HepG2 (cell line): Measurements from ENCODE around the gene BCL2L1. TPM values are rescaled to one million over a fixed set of nuclear protein-coding genes. Genes with fewer than 3 reads are reported as not detected.
A peak's percentile ranks its signal among the peaks of the same experiment; 100 is the strongest.

ENCODE experiments used
- ATAC-seq: fragments of 200-7000 bp; cut with Tn5 transposase; 3 replicates; pipeline ENCODE4 v1.9.1; 2020; ENCODE audit warnings: mild to moderate bottlenecking, moderate library complexity
- BruUV-seq: library from RNA; stranded (reverse); fragments of 400-500 nt; replicated peaks from 2 replicates; lab custom pipeline; 2021; lab: Mats Ljungman, UMichigan
- CTCF ChIA-PET: fragments of 300-600 bp; formaldehyde crosslinking; extraction: SDS; loops from one replicate; lab custom pipeline; 2021; ENCODE audit warnings: low total read pairs, inconsistent platforms, low intra/inter-chr PET ratio; lab: Yijun Ruan, JAX
- POLR2A ChIA-PET: fragments of 350-600 bp; sonication (Branson Sonifier 250); formaldehyde crosslinking; loops from one replicate; lab custom pipeline; 2020; ENCODE audit warnings: antibody characterized with exemption, inconsistent platforms; lab: Yijun Ruan, JAX
- DNase-seq: peaks from one replicate; pipeline ENCODE4 v3.0.0-alpha.2; 2015; ENCODE audit warnings: low spot score
- FAIRE-seq: peaks from 3 replicates; lab custom pipeline; 2011; peaks lifted over from hg19 to GRCh38; lab: Jason Lieb, UNC
- H2AFZ ChIP-seq: one replicate; pipeline ENCODE4 v1.6.1; 2011; ENCODE audit warnings: low read length, inconsistent platforms
- H3K27ac ChIP-seq: fragments of 300-600 bp; 3 replicates; pipeline ENCODE4 v1.8.0; 2011; ENCODE audit warnings: mixed run types, mild to moderate bottlenecking, mixed read lengths, low read length, inconsistent platforms; ENCODE audit not compliant: insufficient read depth; ENCODE audit errors: extremely low read length
- H3K27me3 ChIP-seq, 2 experiments: fragments of 200-600 bp in 1 of 2; 2 replicates in 1 of 2; 3 replicates in 1 of 2; pipeline versions ENCODE4 v1.6.0 to v1.8.0; 2011; ENCODE audit warnings: low read length in 2 of 2, mild to moderate bottlenecking in 2 of 2, moderate library complexity in 2 of 2, inconsistent platforms in 1 of 2; ENCODE audit not compliant: insufficient read depth in 2 of 2, control insufficient read depth in 1 of 2
- H3K36me3 ChIP-seq, 2 experiments: fragments of 200-600 bp in 1 of 2; replicated peaks in 1 of 2; 2 replicates in 1 of 2; 3 replicates in 1 of 2; pipeline versions ENCODE4 v1.5.1 to v1.8.0; 2011; ENCODE audit warnings: low read length in 2 of 2, inconsistent platforms in 1 of 2; ENCODE audit not compliant: insufficient read depth in 2 of 2, control insufficient read depth in 1 of 2
- H3K4me1 ChIP-seq: 2 replicates; pipeline ENCODE4 v1.5.1; 2012; ENCODE audit warnings: low read length, inconsistent platforms; ENCODE audit not compliant: insufficient read depth
- H3K4me2 ChIP-seq: 2 replicates; pipeline ENCODE4 v1.6.0; 2011; ENCODE audit warnings: low read depth, low read length, inconsistent platforms
- H3K4me3 ChIP-seq, 3 experiments: fragments of 200-600 bp in 1 of 3; sonication (generic), shearing (Covaris generic) in 1 of 3; replicated peaks in 1 of 3; 2 replicates each; pipeline ENCODE4 v1.5.1; 2011 to 2016; ENCODE audit warnings: low read length in 3 of 3, inconsistent platforms in 2 of 3, low read depth in 2 of 3, mild to moderate bottlenecking in 2 of 3, control low read depth in 1 of 3, mixed read lengths in 1 of 3; ENCODE audit not compliant: insufficient read depth in 1 of 3
- H3K79me2 ChIP-seq: one replicate; pipeline ENCODE4 v1.6.1; 2011; ENCODE audit warnings: low read length, inconsistent platforms; ENCODE audit not compliant: insufficient read depth
- H3K9ac ChIP-seq: 2 replicates; pipeline ENCODE4 v1.6.0; 2011; ENCODE audit warnings: mild to moderate bottlenecking, low read depth, low read length, inconsistent platforms; ENCODE audit not compliant: insufficient read depth
- H3K9me3 ChIP-seq: 2 replicates; pipeline ENCODE4 v1.5.1; 2012; ENCODE audit warnings: mild to moderate bottlenecking, low read length
- H4K20me1 ChIP-seq: 2 replicates; pipeline ENCODE4 v1.6.0; 2011; ENCODE audit warnings: inconsistent platforms, mild to moderate bottlenecking, low read length, moderate library complexity; ENCODE audit not compliant: insufficient read depth
- BRF2 ChIP-seq: sonication (generic); formaldehyde crosslinking; IDR thresholded peaks from 2 replicates; pipeline ENCODE4 v1.8.1; 2022; ENCODE audit warnings: mild to moderate bottlenecking, missing genetic modification reagents
- CSRNP1 ChIP-seq: sonication (generic); formaldehyde crosslinking; IDR thresholded peaks from 2 replicates; pipeline ENCODE4 v1.8.1; 2023; ENCODE audit warnings: mild to moderate bottlenecking, missing genetic modification reagents
- DBP ChIP-seq: sonication (generic); formaldehyde crosslinking; IDR thresholded peaks from 2 replicates; pipeline ENCODE4 v1.4.0; 2020; ENCODE audit warnings: missing genetic modification reagents; ENCODE audit errors: not compliant biosample characterization
- FOXM1 ChIP-seq: sonication (generic); formaldehyde crosslinking; IDR thresholded peaks from 2 replicates; pipeline ENCODE4 v1.5.0; 2020; ENCODE audit warnings: missing genetic modification reagents
- HNF1A ChIP-seq, 2 experiments: sonication (generic) in 1 of 2; formaldehyde crosslinking in 1 of 2; IDR thresholded peaks; 2 replicates each; pipeline versions ENCODE4 v1.4.0 to v1.6.1; 2016 to 2020; ENCODE audit warnings: borderline replicate concordance in 1 of 2, low read depth in 1 of 2, mild to moderate bottlenecking in 1 of 2, missing genetic modification reagents in 1 of 2
- RARA ChIP-seq: IDR thresholded peaks from 2 replicates; pipeline ENCODE4 v1.6.1; 2016; ENCODE audit warnings: missing genetic modification reagents, missing compliant biosample characterization
- RELA ChIP-seq: sonication (generic); formaldehyde crosslinking; IDR thresholded peaks from 2 replicates; pipeline ENCODE4 v1.4.0; 2020; ENCODE audit warnings: missing genetic modification reagents
- ZNF512B ChIP-seq: sonication (generic); formaldehyde crosslinking; IDR thresholded peaks from 2 replicates; pipeline ENCODE4 v1.5.1; 2020; ENCODE audit warnings: missing genetic modification reagents, mild to moderate bottlenecking, borderline replicate concordance
- ZNF619 ChIP-seq: sonication (generic); formaldehyde crosslinking; IDR thresholded peaks from 2 replicates; pipeline ENCODE4 v1.4.0; 2020; ENCODE audit warnings: mild to moderate bottlenecking, missing genetic modification reagents
- ZSCAN20 ChIP-seq: sonication (generic); formaldehyde crosslinking; IDR thresholded peaks from 2 replicates; pipeline ENCODE4 v1.4.0; 2020; ENCODE audit warnings: missing genetic modification reagents, mild to moderate bottlenecking, borderline replicate concordance
- WGBS: methylation state at CpG from one replicate; pipeline ENCODE4 v1.1.6; 2017; ENCODE audit warnings: low lambda C conversion rate; 5-methylcytosine and 5-hydroxymethylcytosine counted together
- in situ Hi-C: cut with HindIII; loops from 2 replicates; pipeline ENCODE4 v1.10.0; 2017; ENCODE audit warnings: low pct_unique_long_range_greater_than_20kb; ENCODE audit not compliant: extremely low pct_ligation_motif_present
- intact Hi-C: fragments of 100-400 bp; cut with micrococcal nuclease; formaldehyde crosslinking; loops from one replicate; pipeline ENCODE4 v1.10.0; 2022; ENCODE audit not compliant: unreplicated experiment
- polyA plus RNA-seq, 8 experiments: library from polyadenylated mRNA; depleted of rRNA in 3 of 8; stranded (reverse) in 7 of 8; unstranded in 1 of 8; fragments of >200 nt; fragmentation: Illumina TruSeq in 4 of 8; extraction: Trizol in 4 of 8; gene quantifications; 2 replicates each; pipeline versions ENCODE4 v1.2.1 to v1.2.3, GENCODE V29; 2011 to 2016; ENCODE audit warnings: low read depth in 4 of 8, missing spikeins in 1 of 8, mixed read lengths in 1 of 8; ENCODE audit not compliant: insufficient read depth in 1 of 8
- total RNA-seq, 5 experiments: library from RNA; depleted of rRNA; stranded (reverse); fragments of >200 nt; fragmentation: Illumina TruSeq; extraction: Trizol; gene quantifications; 2 replicates each; pipeline ENCODE4 v1.2.3, GENCODE V29; 2016; ENCODE audit warnings: low read depth in 1 of 5

Gene BCL2L1
- total and polyA plus RNA-seq, 2 of the 13 experiments (the other 11 are each of a cell fraction or from before 2014, with no cell fraction given), result 164 to 258 TPM

- CTCF ChIA-PET, result interaction anchor here (1.7 to 4.1 kb wide), 2 partner anchors 16 to 46 kb away, joined by 5 to 13 read pairs; partner anchors contain the start of gene BCL2L1
- no peak for FAIRE-seq
- 0 out of 2 replicates have a peak overlapping the region, but pooled peaks have one; percentile 4 for H3K9ac ChIP-seq
- WGBS, result 100% methylated on average over 2 of the region's 2 CpGs
- intact Hi-C loops (loop anchor here (2.0 kb wide), 1 partner anchor 13 kb away; no protein-coding TSS in a partner anchor), in situ Hi-C loops (no loop called here)
- no peak overlapping the region for H3K4me3 ChIP-seq
- no peaks in the 10 kb centered on the region for H3K27me3 ChIP-seq
- peak overlapping the region; percentile 55 for H3K27ac ChIP-seq
- 0 out of 2 replicates have a peak overlapping the region, but pooled peaks have one; percentile 34 for H3K4me2 ChIP-seq
- no TSS peak for BruUV-seq
- peaks cover 92% of the 10 kb centered on the region for H3K79me2 ChIP-seq
- peaks cover 62% of the 10 kb centered on the region for H4K20me1 ChIP-seq
- POLR2A ChIA-PET, result interaction anchor here (0.9 to 20.7 kb wide), 11 partner anchors 8 to 61 kb away, joined by 3 to 643 read pairs (median 10); partner anchors contain the start of genes BCL2L1 and TPX2
- no peak overlapping the region for H2AFZ ChIP-seq
- no peak for ATAC-seq
- DNase-seq, result no peak
- no peaks in the 10 kb centered on the region for H3K9me3 ChIP-seq
- peaks cover 59 to 89% of the 10 kb centered on the region in 2 experiments for H3K36me3 ChIP-seq
- H3K4me1 ChIP-seq, result peaks cover 90% of the 10 kb centered on the region
- TF ChIP-seq CSRNP1 (CRISPR knock-in tag) (0 out of 2 replicates have a peak, but pooled peaks have one; percentile 10), FOXM1 (CRISPR knock-in tag) (no peak), ZNF512B (CRISPR knock-in tag) (no peak), RARA (CRISPR knock-in tag) (no peak), DBP (CRISPR knock-in tag) (no peak), ZNF619 (CRISPR knock-in tag) (0 out of 2 replicates have a peak, but pooled peaks have one; percentile 64), RELA (CRISPR knock-in tag) (0 out of 2 replicates have a peak, but pooled peaks have one; percentile 36), BRF2 (CRISPR knock-in tag) (no peak), ZSCAN20 (CRISPR knock-in tag) (no peak), HNF1A (IDR thresholded peaks at IDR 0.05; ENCODE audit: low read depth) (no peak), HNF1A (CRISPR knock-in tag; IDR thresholded peaks at IDR 0.05; ENCODE audit: borderline replicate concordance) (0 out of 2 replicates have a peak, but pooled peaks have one; percentile 28)
These were observed 45.0 kb downstream of the BCL2L1 start for GRCh38 chr20:31677553-31678260.
